Measurements from ENCODE around the gene KCND3. TPM values are rescaled to one million over a fixed set of nuclear protein-coding genes. Genes with fewer than 3 reads are reported as not detected.
"Not testable (repeated sequence)": the region's sequence is repeated elsewhere in the genome, so short reads cannot be mapped to it uniquely, and the experiment has no call there.

The KCND3 gene
- total and polyA plus RNA-seq, 12 donors: 3.5 to 24.7 (median 15.2) TPM

DNA sequence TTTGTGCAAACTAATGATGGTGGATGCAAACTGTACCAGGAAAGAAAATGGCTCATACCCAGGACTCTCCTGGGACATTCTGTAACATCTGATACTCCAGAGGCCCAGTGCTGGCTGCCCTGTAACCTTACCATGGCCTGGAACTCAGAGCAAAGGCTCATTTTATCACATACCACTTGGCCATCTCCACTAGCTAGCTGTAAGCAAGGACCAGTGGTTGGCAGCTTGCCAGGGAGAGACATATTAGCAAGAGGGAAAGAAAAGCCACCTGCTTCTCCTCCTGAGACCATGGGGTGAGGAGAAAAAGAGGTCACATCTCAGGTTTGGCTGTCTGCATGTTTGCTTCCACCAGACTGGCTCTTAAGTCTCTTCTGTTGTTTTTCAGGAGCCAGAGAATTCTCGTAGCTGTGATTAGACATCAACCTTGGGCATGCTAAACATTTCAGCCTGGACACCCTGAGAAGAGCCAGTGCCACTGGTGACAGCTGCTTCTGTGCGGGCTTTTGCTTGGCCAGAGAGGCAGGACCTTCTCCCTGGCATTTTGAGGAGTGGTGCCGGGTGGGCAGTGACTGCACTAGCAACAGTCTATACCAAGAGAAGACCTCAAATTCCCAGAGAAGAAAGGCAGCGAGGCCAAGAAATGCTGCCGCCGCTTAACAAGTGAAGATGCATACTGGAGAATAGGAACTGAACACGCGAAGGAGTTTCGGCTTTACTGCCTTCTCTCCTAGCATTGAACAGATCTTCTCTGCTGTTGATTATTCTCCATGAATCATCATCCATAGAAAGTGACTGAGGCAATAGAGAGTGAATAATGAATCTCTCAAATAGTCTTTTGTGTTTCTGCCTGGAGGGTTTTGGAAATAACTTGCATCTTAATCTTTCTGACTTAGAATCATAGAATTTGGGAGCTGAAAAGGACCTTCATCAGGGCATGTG lies 243.5 kb downstream of the KCND3 start:
- H3K36me3 ChIP-seq: no peaks in the 10 kb centered on the region
- peak in 3 of 8 donors; percentile 18 to 62 (median 40) for ATAC-seq
- peak overlapping the region in 1 of 10 donors; percentile 33 for H3K27ac ChIP-seq
- TF ChIP-seq, protein P1, sequence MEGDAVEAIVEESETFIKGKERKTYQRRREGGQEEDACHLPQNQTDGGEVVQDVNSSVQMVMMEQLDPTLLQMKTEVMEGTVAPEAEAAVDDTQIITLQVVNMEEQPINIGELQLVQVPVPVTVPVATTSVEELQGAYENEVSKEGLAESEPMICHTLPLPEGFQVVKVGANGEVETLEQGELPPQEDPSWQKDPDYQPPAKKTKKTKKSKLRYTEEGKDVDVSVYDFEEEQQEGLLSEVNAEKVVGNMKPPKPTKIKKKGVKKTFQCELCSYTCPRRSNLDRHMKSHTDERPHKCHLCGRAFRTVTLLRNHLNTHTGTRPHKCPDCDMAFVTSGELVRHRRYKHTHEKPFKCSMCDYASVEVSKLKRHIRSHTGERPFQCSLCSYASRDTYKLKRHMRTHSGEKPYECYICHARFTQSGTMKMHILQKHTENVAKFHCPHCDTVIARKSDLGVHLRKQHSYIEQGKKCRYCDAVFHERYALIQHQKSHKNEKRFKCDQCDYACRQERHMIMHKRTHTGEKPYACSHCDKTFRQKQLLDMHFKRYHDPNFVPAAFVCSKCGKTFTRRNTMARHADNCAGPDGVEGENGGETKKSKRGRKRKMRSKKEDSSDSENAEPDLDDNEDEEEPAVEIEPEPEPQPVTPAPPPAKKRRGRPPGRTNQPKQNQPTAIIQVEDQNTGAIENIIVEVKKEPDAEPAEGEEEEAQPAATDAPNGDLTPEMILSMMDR (IDR thresholded peaks at IDR 0.05): no peak
- intact Hi-C loops (cut with DNase I): loop anchor here in 5 of 10 donors (2.0 to 5.0 kb wide), 3 partner anchors 19 to 34 kb away; no protein-coding TSS in a partner anchor
- peaks cover 0 to 20% (median 0%) of the 10 kb centered on the region in 7 donors for H3K27me3 ChIP-seq
- DNase-seq: no peak
- H3K4me1 ChIP-seq: peaks cover 3 to 33% (median 28%) of the 10 kb centered on the region in 9 donors
- no peaks in the 10 kb centered on the region for H3K9me3 ChIP-seq
- no peak overlapping the region for H3K4me3 ChIP-seq
- WGBS, 2 donors: 83 to 84% methylated on average over 9 of the region's 9 CpGs

DNA sequence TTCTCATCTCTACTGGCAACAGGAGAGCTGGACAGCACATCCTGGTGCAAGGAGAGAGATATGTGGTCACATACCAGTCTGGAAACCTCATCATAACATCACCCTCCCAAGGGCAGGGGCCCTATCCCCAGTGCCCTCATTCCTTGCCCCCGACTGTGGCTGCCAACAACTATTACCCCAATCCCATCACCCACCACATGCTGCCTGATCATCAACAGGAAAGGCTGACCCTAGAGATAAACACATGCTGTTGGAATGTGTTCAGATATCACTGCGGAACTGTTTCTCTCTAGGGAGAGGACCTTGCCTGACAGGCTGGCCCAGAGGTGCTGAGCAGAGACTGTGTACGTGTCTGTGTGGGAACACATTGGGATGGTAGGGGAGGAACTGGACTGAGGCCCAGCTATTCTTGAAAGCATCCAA lies 245.8 kb downstream of the KCND3 start:
- H3K4me1 ChIP-seq: peaks cover 3 to 45% (median 39%) of the 10 kb centered on the region in 9 donors
- no peaks in the 10 kb centered on the region for H3K9me3 ChIP-seq
- TF ChIP-seq, protein P1 (IDR thresholded peaks at IDR 0.05): no peak
- 22 to 24% methylated on average over 3 of the region's 3 CpGs for WGBS, 2 donors
- H3K4me3 ChIP-seq: no peak overlapping the region
- DNase-seq (no peak), ATAC-seq (peak in 1 of 8 donors; percentile 17)
- peak overlapping the region in 6 of 10 donors; percentile 11 to 74 (median 40) for H3K27ac ChIP-seq
- no peaks in the 10 kb centered on the region for H3K36me3 ChIP-seq
- intact Hi-C loops (cut with DNase I): no loop called here
- peaks cover 0 to 32% (median 0%) of the 10 kb centered on the region in 7 donors for H3K27me3 ChIP-seq

DNA sequence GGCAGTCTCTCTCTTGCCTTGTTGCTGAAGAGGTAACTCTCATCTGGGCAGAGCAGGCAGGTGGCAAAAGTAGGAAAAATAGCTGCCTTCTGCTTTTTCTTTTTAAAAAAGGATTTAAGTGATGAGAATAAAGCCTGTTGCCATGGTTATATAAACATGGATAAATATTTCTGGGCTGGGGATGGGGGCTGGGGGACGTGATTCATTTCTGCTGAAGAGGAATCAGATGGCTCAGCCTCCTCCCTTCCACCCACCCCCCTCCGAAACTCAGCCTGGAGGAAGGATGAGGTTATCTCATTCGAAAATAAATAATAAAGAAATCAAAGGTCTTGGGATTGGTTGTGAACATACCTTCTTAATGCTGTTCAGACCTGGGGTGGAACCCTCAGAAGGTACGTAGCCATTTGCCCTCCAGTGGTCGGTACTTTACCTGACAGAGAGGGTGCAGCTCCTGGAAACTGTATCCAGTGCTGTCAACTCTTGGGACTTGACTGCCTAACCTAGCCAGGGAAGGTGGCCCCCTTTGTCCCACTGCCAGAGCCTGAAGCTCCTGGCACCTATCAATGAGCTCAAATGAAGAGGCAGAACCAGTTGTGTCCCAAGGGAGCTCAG lies 246.4 kb downstream of the KCND3 start:
- H3K9me3 ChIP-seq: no peaks in the 10 kb centered on the region
- H3K27ac ChIP-seq: peak overlapping the region in 4 of 10 donors; percentile 31 to 74 (median 40)
- DNase-seq (no peak), ATAC-seq (no peak)
- peaks cover 0 to 32% (median 0%) of the 10 kb centered on the region in 7 donors for H3K27me3 ChIP-seq
- intact Hi-C loops (cut with DNase I): no loop called here
- H3K4me1 ChIP-seq: peaks cover 3 to 50% (median 45%) of the 10 kb centered on the region in 9 donors
- TF ChIP-seq, protein P1 (IDR thresholded peaks at IDR 0.05): no peak
- no peak overlapping the region for H3K4me3 ChIP-seq
- WGBS, 2 donors: 74 to 81% methylated on average over 5 of the region's 5 CpGs
- H3K36me3 ChIP-seq: no peaks in the 10 kb centered on the region

DNA sequence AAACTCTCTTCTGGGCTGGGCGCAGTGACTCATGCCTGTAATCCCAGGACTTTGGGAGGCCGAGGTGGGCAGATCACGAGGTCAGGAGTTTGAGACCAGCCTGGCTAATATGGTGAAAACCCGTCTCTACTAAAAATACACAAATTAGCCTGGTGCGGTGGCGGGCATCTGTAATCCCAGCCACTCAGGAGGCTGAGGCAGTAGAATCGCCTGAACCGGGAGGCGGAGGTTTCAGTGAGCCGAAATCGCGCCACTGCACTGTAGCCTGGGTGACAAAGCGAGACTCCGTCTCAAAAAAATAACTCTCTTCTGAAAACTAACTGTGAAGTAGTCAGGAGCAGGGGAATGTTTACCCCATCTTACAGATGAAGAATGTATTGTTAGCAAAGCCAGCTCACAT lies 247.2 kb downstream of the KCND3 start:
- H3K4me3 ChIP-seq; H3K9me3 ChIP-seq; DNase-seq; intact Hi-C loops (cut with DNase I); H3K36me3 ChIP-seq; H3K27ac ChIP-seq; ATAC-seq: not testable (repeated sequence)
- peaks cover 0 to 32% (median 0%) of the 10 kb centered on the region in 7 donors for H3K27me3 ChIP-seq
- 98 to 99% methylated on average over 14 of the region's 14 CpGs for WGBS, 2 donors
- H3K4me1 ChIP-seq: peaks cover 8 to 57% (median 52%) of the 10 kb centered on the region in 9 donors

Data from heart right ventricle (tissue), 16 donors.